Immature natural killer cell (primary cell): ENCODE results near the gene BRIP1. TPM values are rescaled to one million over a fixed set of nuclear protein-coding genes. Genes with fewer than 3 reads are reported as not detected.
A peak's percentile ranks its signal among the peaks of the same experiment; 100 is the strongest.
"Not testable (repeated sequence)": the region's sequence is repeated elsewhere in the genome, so short reads cannot be mapped to it uniquely, and the experiment has no call there.

Source experiments
- DNase-seq, 3 donors: peaks; one replicate each; pipeline ENCODE4 v3.0.0; 2022; ENCODE audit warnings: mixed read lengths in 1 of 3
- H3K27ac Mint-ChIP-seq, 6 donors: one replicate each; pipeline ENCODE4 v1.8.0; 2020; ENCODE audit warnings: mixed read lengths in 6 of 6, mild to moderate bottlenecking in 5 of 6, inconsistent platforms in 4 of 6, moderate library complexity in 3 of 6
- H3K27me3 Mint-ChIP-seq, 3 donors: one replicate each; pipeline ENCODE4 v1.8.0; 2020 to 2021; ENCODE audit warnings: low read depth in 3 of 3, mild to moderate bottlenecking in 3 of 3, mixed read lengths in 3 of 3, moderate library complexity in 3 of 3, inconsistent platforms in 1 of 3
- H3K36me3 Mint-ChIP-seq, 3 donors: one replicate each; pipeline ENCODE4 v1.8.0; 2020; ENCODE audit warnings: mixed read lengths in 3 of 3, inconsistent platforms in 2 of 3, mild to moderate bottlenecking in 2 of 3
- H3K4me1 Mint-ChIP-seq, 2 donors: one replicate each; pipeline ENCODE4 v1.8.0; 2020; ENCODE audit warnings: inconsistent platforms in 2 of 2, mild to moderate bottlenecking in 2 of 2, mixed read lengths in 2 of 2, moderate library complexity in 1 of 2
- H3K4me3 Mint-ChIP-seq, 5 donors: one replicate each; pipeline ENCODE4 v1.8.0; 2020; ENCODE audit warnings: mild to moderate bottlenecking in 5 of 5, mixed read lengths in 5 of 5, inconsistent platforms in 3 of 5, moderate library complexity in 3 of 5
- H3K9me3 Mint-ChIP-seq, 6 donors: one replicate each; pipeline ENCODE4 v1.8.0; 2020; ENCODE audit warnings: mild to moderate bottlenecking in 6 of 6, mixed read lengths in 6 of 6, inconsistent platforms in 4 of 6, moderate library complexity in 3 of 6
- polyA plus RNA-seq, 3 donors: library from polyadenylated mRNA; unstranded; fragments of 300-500 nt; fragmentation: Illumina TruSeq; gene quantifications; one replicate each; pipeline ENCODE4 v1.2.3, GENCODE V29; 2021

BRIP1 gene
- 1 to 10 TPM in 1 of 3 donors, under 1 TPM in 2; 0.68 to 2.4 (median 0.72) TPM for polyA plus RNA-seq

DNA sequence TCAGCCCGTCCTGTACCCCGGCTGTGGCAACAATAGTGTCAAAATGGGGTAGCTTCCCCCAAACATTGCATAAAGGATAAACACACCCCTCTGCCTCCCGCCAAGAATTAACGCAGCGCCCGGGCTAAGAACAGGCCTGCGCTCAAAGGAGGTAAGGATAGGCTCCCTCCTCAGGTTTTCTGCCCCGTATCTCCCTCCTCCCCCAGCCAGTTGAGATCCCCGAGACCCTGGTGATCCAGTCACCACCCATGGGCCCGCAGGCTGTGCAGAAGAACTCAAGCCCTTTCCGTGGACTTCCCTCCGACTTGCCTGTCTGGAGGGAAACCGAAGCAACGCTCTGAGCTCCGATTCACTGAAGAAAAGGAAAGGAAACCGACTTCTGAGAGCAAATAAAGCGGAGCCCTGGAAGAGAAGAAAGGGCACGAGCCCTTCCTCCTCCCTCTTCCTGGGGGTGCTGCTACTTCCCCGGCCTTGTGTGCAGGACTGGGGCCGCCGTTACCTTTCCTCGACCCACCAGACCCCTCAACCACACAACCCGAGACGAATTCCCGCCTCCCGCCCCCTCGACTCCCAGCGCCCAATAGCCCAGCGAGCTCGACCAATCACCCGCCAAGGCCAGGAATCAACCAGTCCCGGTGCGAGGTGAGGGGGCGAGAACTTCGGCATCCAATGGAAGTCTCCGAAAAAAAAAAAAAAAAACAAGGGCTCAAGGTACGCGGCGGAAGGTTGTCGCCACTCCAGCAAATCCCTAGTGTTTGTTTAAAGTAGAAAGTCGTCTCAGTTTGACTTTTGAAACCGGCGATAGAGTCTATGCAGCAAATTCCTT, at the start of gene BRIP1:
TSS of gene BRIP1 (minus strand) at position 554 of the 826 bp plus-strand sequence. CDS start 1,989 bp downstream, outside the sequence.
- peak within 1 kb of the TSS; percentile 90 to 95 (median 94) for H3K27ac Mint-ChIP-seq

DNA sequence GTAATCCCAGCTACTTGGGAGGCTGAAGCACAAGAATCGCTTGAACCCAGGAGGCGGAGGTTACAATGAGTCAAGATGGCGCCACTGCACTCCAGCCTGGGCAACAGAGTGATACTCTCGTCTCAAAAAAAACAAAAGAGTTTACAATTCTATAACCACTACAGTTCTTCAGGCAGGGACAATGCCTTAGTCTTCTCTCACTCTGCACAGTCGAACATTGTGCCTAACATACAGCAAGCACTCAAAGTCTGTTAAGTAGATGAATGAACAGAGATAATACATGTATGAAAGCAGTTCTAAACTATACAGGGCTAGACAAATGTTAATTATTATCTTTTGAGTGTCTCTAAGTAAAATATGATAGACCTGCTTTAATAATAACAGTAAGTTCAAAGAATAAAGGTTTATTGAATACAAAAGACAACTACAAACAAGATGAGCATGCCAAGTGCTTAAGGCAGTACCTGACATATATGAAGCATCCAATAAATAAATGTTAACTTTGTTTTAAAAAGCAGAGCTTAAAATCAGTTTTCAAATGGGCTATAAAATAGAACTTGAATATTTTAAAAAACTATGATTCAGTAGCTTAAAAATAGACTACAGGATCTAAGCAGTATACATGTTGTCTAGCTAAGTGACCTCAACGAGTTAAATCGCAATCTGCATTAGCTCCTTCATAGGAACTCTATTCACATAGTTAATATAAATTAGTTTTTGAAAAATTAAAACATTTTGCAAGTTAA, 45.1 kb upstream of the BRIP1 start:
- DNase-seq, result no peak
- H3K36me3 Mint-ChIP-seq, result peaks cover 13 to 26% (median 22%) of the 10 kb centered on the region in 3 donors
- peaks cover 4 to 11% of the 10 kb centered on the region in 2 donors for H3K4me1 Mint-ChIP-seq
- H3K27ac Mint-ChIP-seq, result no peak overlapping the region
- H3K4me3 Mint-ChIP-seq, result no peak overlapping the region
- H3K9me3 Mint-ChIP-seq, result no peaks in the 10 kb centered on the region
- no peaks in the 10 kb centered on the region for H3K27me3 Mint-ChIP-seq

More for the DNA sequence above, at the start of gene BRIP1:
- peaks cover 0 to 11% (median 3%) of the 10 kb centered on the region in 3 donors for H3K27me3 Mint-ChIP-seq
- H3K4me3 Mint-ChIP-seq, result peak within 1 kb of the TSS; percentile 97 to 99 (median 98)
- H3K9me3 Mint-ChIP-seq, result no peaks in the 10 kb centered on the region
- H3K4me1 Mint-ChIP-seq, result peaks cover 16 to 27% of the 10 kb centered on the region in 2 donors
- peak; percentile 82 to 87 (median 84) for DNase-seq
- H3K36me3 Mint-ChIP-seq, result peaks cover 0 to 7% (median 4%) of the 10 kb centered on the region in 3 donors

DNA sequence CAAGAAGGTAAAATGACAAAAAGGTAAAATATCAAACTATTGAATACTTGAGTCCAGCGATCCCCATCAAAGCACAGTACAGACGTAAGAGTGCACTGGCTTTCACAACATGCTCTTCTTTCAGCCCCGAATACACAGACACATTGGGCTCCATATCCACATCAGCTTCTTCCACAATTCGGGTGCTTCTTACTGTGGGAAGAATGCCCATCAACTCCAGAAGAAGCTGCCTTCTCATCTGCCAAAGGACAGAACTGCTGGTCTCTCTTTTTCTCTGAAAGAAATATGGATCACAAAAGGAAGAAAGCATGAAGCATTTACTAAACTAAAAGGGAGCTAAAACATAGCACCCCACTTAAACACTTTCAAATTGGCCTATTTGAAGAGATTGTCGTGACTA, 44.0 kb upstream of the BRIP1 start:
- DNase-seq, result no peak
- peaks cover 4 to 14% of the 10 kb centered on the region in 2 donors for H3K4me1 Mint-ChIP-seq
- no peaks in the 10 kb centered on the region for H3K27me3 Mint-ChIP-seq
- peaks cover 13 to 32% (median 28%) of the 10 kb centered on the region in 3 donors for H3K36me3 Mint-ChIP-seq
- peak overlapping the region in 3 of 6 donors; percentile 1 to 33 (median 30) for H3K27ac Mint-ChIP-seq
- H3K9me3 Mint-ChIP-seq, result no peaks in the 10 kb centered on the region
- no peak overlapping the region for H3K4me3 Mint-ChIP-seq

DNA sequence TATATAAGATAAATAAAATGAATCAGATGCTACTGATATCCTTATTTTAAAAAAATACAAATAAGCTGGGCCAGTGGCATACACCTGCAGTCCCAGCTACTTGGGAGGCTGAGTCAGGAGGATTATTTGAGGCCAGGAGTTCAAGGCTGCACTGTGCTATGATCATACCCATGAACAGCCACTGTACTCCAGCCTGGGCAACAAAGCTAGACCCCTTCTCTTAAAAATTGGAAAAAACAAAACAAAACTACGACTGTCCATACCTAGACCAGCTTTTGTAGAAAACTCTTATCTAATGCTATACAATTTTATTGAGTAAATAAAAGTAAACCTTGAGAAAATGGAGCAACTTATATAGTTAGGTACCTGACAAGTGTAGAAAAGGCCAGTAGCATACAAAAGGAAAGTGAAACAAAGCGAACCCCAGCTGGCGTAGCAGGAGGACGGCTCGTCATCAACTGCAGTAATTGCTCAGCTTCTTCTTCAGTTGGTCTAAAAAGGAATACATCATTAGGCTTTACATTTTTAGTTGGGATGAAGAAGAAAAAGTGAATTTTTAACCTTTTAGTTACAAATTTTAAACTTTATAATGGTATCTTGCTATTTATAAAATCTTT, 40.9 kb upstream of the BRIP1 start:
- Mint-ChIP-seq H3K36me3 (peaks cover 5 to 32% (median 30%) of the 10 kb centered on the region in 3 donors), H3K27me3 (no peaks in the 10 kb centered on the region), H3K27ac (peak overlapping the region; percentile 82 to 92 (median 88)), H3K9me3 (no peaks in the 10 kb centered on the region), H3K4me3 (peak overlapping the region; percentile 62 to 73 (median 67)), H3K4me1 (peaks cover 4 to 14% of the 10 kb centered on the region in 2 donors)
- peak; percentile 34 to 48 (median 39) for DNase-seq

DNA sequence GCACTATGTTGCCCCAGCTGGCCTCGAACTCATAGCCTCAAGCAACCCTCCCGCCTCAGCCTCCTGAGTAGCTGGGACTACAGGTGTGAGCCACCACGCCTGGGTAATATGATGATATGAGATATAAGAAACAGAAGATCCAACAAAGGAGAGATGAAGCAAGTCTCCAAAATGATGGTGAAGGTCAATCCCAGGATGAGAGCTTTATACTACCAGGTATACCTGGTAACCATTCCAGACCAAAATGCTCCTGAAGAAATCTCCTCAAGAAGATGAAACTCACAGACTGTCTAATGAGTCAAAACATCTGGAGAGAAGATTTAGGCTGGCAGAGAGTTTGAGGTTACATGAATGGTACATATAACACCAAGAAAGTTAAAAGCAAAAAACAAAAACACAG, 39.9 kb upstream of the BRIP1 start:
- Mint-ChIP-seq H3K4me3 (peak overlapping the region in 1 of 5 donors; percentile 62), H3K4me1 (peaks cover 4 to 14% of the 10 kb centered on the region in 2 donors), H3K9me3 (no peaks in the 10 kb centered on the region), H3K36me3 (peaks cover 5 to 36% (median 34%) of the 10 kb centered on the region in 3 donors), H3K27ac (peak overlapping the region; percentile 82 to 88 (median 86)), H3K27me3 (no peaks in the 10 kb centered on the region)
- DNase-seq, result no peak

DNA sequence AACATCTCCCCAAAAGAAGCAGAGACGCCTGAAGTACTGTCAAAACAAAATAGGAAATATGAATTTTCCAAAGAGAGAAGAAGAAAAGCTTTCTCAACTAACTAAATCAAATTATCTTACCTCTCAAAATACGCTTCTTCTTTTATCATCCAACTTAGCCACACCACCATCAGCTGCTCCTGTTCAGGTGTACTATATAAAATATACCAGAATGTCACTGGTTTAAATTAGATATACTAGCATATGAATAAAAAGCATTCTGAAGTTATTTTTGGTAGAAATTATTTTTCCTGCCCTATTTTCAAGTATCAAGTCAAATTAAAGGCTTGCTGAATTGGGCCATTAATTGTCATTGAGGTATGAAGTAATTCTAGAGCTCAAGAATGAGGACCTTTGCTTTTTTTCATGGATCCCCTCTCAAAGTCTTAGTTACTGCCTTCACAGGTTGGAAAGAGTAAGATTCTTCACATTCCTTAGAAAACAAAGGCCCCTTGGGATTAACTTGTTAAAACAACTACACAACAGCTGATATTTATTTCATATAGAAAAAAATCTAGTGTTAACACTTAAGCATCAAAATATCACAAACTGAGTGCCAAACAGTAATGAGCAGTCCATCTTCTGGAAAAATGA, 34.3 kb upstream of the BRIP1 start:
- Mint-ChIP-seq H3K36me3 (peaks cover 13 to 42% (median 29%) of the 10 kb centered on the region in 3 donors), H3K4me3 (no peak overlapping the region), H3K27me3 (no peaks in the 10 kb centered on the region), H3K9me3 (no peaks in the 10 kb centered on the region), H3K27ac (peak overlapping the region in 1 of 6 donors; percentile 20), H3K4me1 (no peaks in the 10 kb centered on the region)
- DNase-seq, result no peak

DNA sequence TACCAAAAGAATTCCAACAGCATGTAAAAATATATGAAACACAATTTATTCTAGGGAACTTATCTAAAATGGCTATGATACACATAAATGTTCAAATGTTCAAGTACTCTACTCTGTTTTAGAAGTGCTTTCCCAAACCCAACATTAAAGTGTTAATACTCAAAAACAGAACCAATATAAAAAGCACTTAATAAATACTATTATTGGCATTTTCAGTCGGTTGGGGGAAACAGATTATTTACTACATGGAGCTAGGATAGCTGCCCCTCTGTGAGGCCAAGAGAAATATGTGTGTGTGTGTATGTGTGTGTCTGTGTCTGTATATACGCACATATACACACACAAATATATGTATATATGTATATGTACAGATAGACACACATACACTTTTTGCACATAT, 32.1 kb upstream of the BRIP1 start:
- peak overlapping the region in 2 of 6 donors; percentile 11 to 12 for H3K27ac Mint-ChIP-seq
- H3K9me3 Mint-ChIP-seq, result no peaks in the 10 kb centered on the region
- no peaks in the 10 kb centered on the region for H3K27me3 Mint-ChIP-seq
- H3K36me3 Mint-ChIP-seq, result peaks cover 17 to 43% (median 29%) of the 10 kb centered on the region in 3 donors
- no peak overlapping the region for H3K4me3 Mint-ChIP-seq
- DNase-seq, result no peak
- H3K4me1 Mint-ChIP-seq, result no peaks in the 10 kb centered on the region

DNA sequence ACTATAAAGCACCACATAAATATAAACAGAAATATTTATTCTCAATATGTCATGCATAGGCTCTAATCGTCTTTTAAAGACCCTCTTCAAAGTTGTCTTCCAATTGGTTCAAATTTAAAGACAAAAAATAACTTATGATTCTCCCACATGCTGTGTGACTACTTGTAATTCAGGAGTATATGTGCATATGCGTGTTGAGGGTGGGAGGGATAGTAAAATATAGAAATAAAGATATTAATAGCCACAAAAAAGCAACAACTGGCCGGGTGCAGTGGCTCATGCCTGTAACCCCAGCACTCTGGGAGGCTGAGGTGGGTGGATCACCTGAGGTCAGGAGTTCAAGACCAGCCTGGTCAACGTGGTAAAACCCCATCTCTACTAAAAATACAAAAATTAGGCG, 31.0 kb upstream of the BRIP1 start:
- H3K36me3 Mint-ChIP-seq, result peaks cover 21 to 45% (median 23%) of the 10 kb centered on the region in 3 donors
- H3K9me3 Mint-ChIP-seq, H3K27ac Mint-ChIP-seq, H3K27me3 Mint-ChIP-seq, H3K4me3 Mint-ChIP-seq, DNase-seq, H3K4me1 Mint-ChIP-seq: not testable (repeated sequence)

DNA sequence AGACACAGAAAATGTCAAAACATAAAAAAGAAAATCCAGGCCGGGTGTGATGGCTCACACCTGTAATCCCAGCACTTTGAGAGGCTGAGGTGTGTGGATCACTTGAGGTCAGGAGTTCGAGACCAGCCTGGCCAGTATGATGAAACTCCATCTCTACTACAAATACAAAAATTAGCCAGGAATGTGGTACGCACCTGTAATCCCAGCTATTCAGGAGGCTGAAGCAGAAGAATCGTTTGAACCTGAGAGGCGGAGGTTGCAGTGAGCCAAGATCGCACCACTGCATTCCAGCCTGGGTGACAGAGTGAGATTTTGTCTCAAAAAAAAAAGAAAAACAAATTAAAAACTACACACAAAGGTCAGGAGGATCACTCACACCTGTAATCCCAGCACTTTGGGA, 24.4 kb upstream of the BRIP1 start:
- DNase-seq, H3K4me1 Mint-ChIP-seq, H3K9me3 Mint-ChIP-seq, H3K27me3 Mint-ChIP-seq, H3K27ac Mint-ChIP-seq, H3K4me3 Mint-ChIP-seq: not testable (repeated sequence)
- peaks cover 17 to 50% (median 29%) of the 10 kb centered on the region in 3 donors for H3K36me3 Mint-ChIP-seq

DNA sequence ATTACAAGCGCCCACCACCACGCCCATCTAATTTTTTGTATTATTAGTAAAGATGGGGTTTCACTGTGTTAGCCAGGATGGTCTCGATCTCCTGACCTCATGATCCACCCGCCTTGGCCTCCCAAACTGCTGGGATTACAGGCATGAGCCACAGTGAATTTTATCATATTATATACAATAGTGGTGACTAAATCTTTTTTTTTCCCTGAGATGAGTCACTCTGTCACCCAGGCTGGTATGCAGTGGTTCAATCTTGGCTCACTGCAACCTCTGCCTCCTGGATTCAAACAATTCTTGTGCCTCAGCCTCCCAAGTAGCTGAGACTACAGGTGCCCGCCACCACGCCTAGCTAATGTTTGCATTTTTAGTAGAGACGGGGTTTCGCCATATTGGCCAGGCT, 22.5 kb upstream of the BRIP1 start:
- peaks cover 15 to 46% (median 24%) of the 10 kb centered on the region in 3 donors for H3K36me3 Mint-ChIP-seq
- H3K9me3 Mint-ChIP-seq, H3K4me3 Mint-ChIP-seq, DNase-seq, H3K4me1 Mint-ChIP-seq, H3K27me3 Mint-ChIP-seq: not testable (repeated sequence)
- H3K27ac Mint-ChIP-seq, result peak overlapping the region in 1 of 6 donors; percentile 34

DNA sequence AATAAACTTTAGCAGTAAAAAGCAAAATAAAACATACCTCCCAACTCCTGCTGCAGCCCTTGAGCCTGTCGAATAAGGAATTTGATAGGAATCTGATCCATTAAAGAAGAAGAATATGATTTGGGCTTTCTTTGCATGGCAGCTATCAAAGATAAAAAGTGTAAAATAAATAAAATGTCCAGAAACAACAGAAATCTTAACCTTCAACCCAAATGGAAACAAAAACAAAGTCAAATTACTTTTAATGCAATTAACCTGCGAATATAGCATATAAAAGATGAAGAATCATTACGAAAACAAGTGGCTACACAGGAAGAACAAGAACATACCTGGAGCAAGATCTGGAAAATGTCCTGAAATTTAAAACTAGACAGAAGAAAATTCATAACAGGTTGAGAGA, 21.5 kb upstream of the BRIP1 start:
- H3K27me3 Mint-ChIP-seq, result no peaks in the 10 kb centered on the region
- no peak overlapping the region for H3K27ac Mint-ChIP-seq
- H3K9me3 Mint-ChIP-seq, result no peaks in the 10 kb centered on the region
- no peak for DNase-seq
- no peaks in the 10 kb centered on the region for H3K4me1 Mint-ChIP-seq
- H3K4me3 Mint-ChIP-seq, result no peak overlapping the region
- H3K36me3 Mint-ChIP-seq, result peaks cover 15 to 44% (median 20%) of the 10 kb centered on the region in 3 donors

DNA sequence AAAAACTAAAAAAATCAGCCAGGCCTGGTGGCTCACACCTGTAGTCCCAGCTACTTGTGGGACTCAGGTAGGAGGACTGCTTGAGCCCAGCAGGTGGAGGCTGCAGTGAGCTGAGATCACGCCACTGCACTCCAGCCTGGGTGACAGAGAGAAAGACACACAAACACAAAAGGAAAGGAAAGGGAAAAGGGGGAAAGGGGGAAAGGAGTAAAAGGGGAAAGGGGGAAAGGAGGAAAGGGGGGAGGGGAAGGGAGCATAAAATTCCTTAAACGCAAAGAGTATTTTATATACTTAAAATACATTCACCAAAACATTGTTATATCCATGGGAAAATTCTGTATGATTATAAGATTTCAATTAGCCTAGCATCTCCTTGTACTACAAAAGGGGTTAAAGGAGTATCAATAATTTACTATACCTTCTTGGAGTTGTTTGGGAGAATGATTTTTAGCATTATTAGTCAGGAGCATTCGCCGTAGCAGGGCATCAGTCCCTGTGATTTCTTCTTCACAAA, 17.3 kb upstream of the BRIP1 start:
- peak overlapping the region in 1 of 6 donors; percentile 51 for H3K27ac Mint-ChIP-seq

DNA sequence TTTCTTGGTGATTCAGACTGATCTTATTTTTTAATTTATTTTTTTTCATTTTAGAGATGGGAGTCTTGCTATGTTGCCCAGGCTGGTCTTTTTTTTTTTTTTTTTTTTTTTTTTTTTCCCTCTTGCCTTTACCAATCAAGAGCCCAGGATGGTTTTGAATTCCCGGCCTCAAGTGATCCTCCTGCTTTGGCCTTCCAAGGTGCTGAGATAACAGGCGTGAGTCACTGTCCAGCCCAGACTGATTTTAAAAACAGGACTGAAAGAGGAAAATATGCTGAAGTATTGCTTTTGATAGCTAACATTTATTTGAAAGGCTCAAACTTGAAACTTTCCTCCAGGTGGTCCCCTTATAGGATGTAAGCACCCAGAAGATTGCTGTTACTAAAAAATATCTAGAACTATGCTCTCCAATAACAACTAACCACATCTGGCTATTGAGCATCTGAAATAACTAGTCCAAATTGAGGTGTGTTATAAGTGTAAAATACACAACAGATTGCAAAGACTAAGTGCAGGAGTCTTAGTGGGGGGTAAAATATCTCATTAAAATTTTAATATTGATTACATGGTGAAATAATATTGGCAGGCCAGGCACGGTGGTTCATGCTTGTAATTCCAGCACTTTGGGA, 15.8 kb upstream of the BRIP1 start:
- Mint-ChIP-seq H3K27ac (no peak overlapping the region), H3K4me3 (no peak overlapping the region), H3K9me3 (no peaks in the 10 kb centered on the region), H3K36me3 (peaks cover 13 to 30% (median 21%) of the 10 kb centered on the region in 3 donors), H3K4me1 (no peaks in the 10 kb centered on the region), H3K27me3 (no peaks in the 10 kb centered on the region)
- DNase-seq, result no peak

More for the DNA sequence above, 17.3 kb upstream of the BRIP1 start:
- Mint-ChIP-seq H3K4me3 (no peak overlapping the region), H3K36me3 (peaks cover 17 to 38% (median 23%) of the 10 kb centered on the region in 3 donors), H3K4me1 (no peaks in the 10 kb centered on the region), H3K9me3 (no peaks in the 10 kb centered on the region), H3K27me3 (no peaks in the 10 kb centered on the region)
- DNase-seq, result no peak
